ENCODE results near the gene MYH15.
"Not testable (repeated sequence)": the region's sequence is repeated elsewhere in the genome, so short reads cannot be mapped to it uniquely, and the experiment has no call there.

MYH15 gene

GRCh38 chr3:108381529-108382140, 128.8 kb downstream of the MYH15 start:
- no peak overlapping the region for H3K27ac Mint-ChIP-seq
- TF ChIP-seq, protein P1, sequence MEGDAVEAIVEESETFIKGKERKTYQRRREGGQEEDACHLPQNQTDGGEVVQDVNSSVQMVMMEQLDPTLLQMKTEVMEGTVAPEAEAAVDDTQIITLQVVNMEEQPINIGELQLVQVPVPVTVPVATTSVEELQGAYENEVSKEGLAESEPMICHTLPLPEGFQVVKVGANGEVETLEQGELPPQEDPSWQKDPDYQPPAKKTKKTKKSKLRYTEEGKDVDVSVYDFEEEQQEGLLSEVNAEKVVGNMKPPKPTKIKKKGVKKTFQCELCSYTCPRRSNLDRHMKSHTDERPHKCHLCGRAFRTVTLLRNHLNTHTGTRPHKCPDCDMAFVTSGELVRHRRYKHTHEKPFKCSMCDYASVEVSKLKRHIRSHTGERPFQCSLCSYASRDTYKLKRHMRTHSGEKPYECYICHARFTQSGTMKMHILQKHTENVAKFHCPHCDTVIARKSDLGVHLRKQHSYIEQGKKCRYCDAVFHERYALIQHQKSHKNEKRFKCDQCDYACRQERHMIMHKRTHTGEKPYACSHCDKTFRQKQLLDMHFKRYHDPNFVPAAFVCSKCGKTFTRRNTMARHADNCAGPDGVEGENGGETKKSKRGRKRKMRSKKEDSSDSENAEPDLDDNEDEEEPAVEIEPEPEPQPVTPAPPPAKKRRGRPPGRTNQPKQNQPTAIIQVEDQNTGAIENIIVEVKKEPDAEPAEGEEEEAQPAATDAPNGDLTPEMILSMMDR (IDR thresholded peaks at IDR 0.05; ENCODE audit: unreplicated experiment in 3 of 3): no peak
- H3K27me3 Mint-ChIP-seq (ENCODE audit: low read depth): no peaks in the 10 kb centered on the region
- H3K36me3 Mint-ChIP-seq (ENCODE audit: low read depth): no peaks in the 10 kb centered on the region
- no peaks in the 10 kb centered on the region for H3K9me3 Mint-ChIP-seq
- no peaks in the 10 kb centered on the region for H3K4me1 Mint-ChIP-seq
- H3K4me3 Mint-ChIP-seq: no peak overlapping the region

GRCh38 chr3:108380128-108380795, 130.1 kb downstream of the MYH15 start:
- TF ChIP-seq, protein P1 (IDR thresholded peaks at IDR 0.05; ENCODE audit: unreplicated experiment in 3 of 3): no peak
- Mint-ChIP-seq H3K27me3 (ENCODE audit: low read depth) (no peaks in the 10 kb centered on the region), H3K4me3 (no peak overlapping the region), H3K9me3 (no peaks in the 10 kb centered on the region), H3K27ac (no peak overlapping the region), H3K36me3 (ENCODE audit: low read depth) (no peaks in the 10 kb centered on the region), H3K4me1 (no peaks in the 10 kb centered on the region)

GRCh38 chr3:108378952-108379342, 131.4 kb downstream of the MYH15 start:
- H3K4me3 Mint-ChIP-seq; H3K36me3 Mint-ChIP-seq (ENCODE audit: low read depth); H3K4me1 Mint-ChIP-seq; H3K9me3 Mint-ChIP-seq; H3K27me3 Mint-ChIP-seq (ENCODE audit: low read depth); H3K27ac Mint-ChIP-seq: not testable (repeated sequence)

DNA sequence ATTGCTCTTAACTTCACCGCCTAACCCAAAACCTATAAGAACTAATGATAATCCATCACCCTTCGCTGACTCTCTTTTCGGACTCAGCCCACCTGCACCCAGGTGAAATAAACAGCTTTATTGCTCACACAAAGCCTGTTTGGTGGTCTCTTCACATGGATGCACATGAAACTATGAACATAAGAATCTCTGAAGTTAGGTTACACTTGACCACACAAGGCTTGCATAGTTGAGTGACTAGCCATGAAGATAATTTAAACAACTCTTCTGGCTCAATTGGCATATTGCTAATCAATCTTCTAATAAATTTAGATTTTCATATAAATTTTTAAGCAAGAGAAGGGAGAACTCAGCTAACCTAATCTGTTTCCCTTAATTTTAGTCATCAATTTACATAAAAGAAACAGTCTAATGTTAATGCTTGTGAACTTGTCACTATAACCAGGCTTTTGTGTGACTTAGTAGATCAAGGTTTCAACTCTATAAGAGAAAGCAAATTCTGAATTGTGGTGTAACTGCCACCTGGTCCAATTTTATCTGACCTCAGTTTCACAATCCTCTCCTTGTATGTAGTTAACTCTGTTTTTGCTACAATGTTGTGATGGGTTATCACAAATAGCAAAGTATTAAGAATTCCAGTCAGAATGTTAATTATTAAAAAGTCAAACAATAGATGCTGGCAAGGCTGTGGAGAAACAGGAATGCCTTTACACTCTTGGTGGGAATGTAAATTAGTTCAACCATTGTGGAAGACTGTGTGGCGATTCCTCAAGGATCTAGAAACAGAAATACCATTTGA, 132.0 kb downstream of the MYH15 start:
- no peaks in the 10 kb centered on the region for H3K27me3 Mint-ChIP-seq (ENCODE audit: low read depth)
- H3K9me3 Mint-ChIP-seq: no peaks in the 10 kb centered on the region
- H3K27ac Mint-ChIP-seq: no peak overlapping the region
- H3K4me3 Mint-ChIP-seq: no peak overlapping the region
- TF ChIP-seq, protein P1 (IDR thresholded peaks at IDR 0.05; ENCODE audit: unreplicated experiment in 3 of 3): no peak
- no peaks in the 10 kb centered on the region for H3K4me1 Mint-ChIP-seq
- no peaks in the 10 kb centered on the region for H3K36me3 Mint-ChIP-seq (ENCODE audit: low read depth)

- no peaks in the 10 kb centered on the region for H3K27me3 Mint-ChIP-seq (ENCODE audit: low read depth)
- TF ChIP-seq, protein P1 (IDR thresholded peaks at IDR 0.05; ENCODE audit: unreplicated experiment in 3 of 3): no peak
- no peaks in the 10 kb centered on the region for H3K4me1 Mint-ChIP-seq
- no peaks in the 10 kb centered on the region for H3K9me3 Mint-ChIP-seq
- no peak overlapping the region for H3K27ac Mint-ChIP-seq
- no peaks in the 10 kb centered on the region for H3K36me3 Mint-ChIP-seq (ENCODE audit: low read depth)
- no peak overlapping the region for H3K4me3 Mint-ChIP-seq
Measured at GRCh38 chr3:108377384-108377783, 133.0 kb downstream of the MYH15 start.

GRCh38 chr3:108376026-108376425, 134.4 kb downstream of the MYH15 start:
- Mint-ChIP-seq H3K27me3 (ENCODE audit: low read depth) (no peaks in the 10 kb centered on the region), H3K4me1 (no peaks in the 10 kb centered on the region)

More at GRCh38 chr3:108376026-108376425, 134.4 kb downstream of the MYH15 start:
- Mint-ChIP-seq H3K27ac (no peak overlapping the region), H3K9me3 (no peaks in the 10 kb centered on the region), H3K36me3 (ENCODE audit: low read depth) (no peaks in the 10 kb centered on the region), H3K4me3 (no peak overlapping the region)
- TF ChIP-seq, protein P1 (IDR thresholded peaks at IDR 0.05; ENCODE audit: unreplicated experiment in 3 of 3): no peak

All from nephron (organoid).